Measurements from ENCODE around the gene SOSTDC1. TPM values are rescaled to one million over a fixed set of nuclear protein-coding genes. Genes with fewer than 3 reads are reported as not detected.
"Not testable (repeated sequence)": the region's sequence is repeated elsewhere in the genome, so short reads cannot be mapped to it uniquely, and the experiment has no call there.

The SOSTDC1 gene
- total RNA-seq, 1 donor from 2014 or later, result not detected

DNA sequence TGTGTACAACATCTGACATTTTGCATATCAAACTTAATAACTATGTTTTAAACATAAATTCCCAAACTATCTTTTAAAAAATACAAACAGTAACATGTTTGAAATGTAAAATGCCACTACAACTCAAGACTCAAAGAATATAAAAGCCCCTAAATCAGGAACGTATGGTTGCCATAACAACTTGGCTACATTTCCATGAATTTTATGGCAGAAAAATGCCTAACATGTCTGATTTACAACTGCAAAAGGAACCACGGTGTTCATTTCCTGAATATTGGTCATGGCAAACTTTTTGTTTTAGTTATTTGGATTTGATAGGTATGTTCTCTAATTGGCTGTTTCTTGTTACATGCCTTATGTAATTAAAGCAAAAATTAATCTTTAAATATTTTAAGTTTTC is 2.0 kb downstream of the SOSTDC1 start:
- Mint-ChIP-seq H3K27me3 (ENCODE audit: unreplicated experiment) (peaks cover 9% of the 10 kb centered on the region), H3K4me3 (ENCODE audit: unreplicated experiment) (no peak overlapping the region), H3K9me3 (ENCODE audit: unreplicated experiment) (no peaks in the 10 kb centered on the region), H3K27ac (ENCODE audit: unreplicated experiment) (no peak overlapping the region), H3K4me1 (ENCODE audit: unreplicated experiment) (peaks cover 12% of the 10 kb centered on the region), H3K36me3 (ENCODE audit: unreplicated experiment) (no peaks in the 10 kb centered on the region)
- TF ChIP-seq, protein P1, sequence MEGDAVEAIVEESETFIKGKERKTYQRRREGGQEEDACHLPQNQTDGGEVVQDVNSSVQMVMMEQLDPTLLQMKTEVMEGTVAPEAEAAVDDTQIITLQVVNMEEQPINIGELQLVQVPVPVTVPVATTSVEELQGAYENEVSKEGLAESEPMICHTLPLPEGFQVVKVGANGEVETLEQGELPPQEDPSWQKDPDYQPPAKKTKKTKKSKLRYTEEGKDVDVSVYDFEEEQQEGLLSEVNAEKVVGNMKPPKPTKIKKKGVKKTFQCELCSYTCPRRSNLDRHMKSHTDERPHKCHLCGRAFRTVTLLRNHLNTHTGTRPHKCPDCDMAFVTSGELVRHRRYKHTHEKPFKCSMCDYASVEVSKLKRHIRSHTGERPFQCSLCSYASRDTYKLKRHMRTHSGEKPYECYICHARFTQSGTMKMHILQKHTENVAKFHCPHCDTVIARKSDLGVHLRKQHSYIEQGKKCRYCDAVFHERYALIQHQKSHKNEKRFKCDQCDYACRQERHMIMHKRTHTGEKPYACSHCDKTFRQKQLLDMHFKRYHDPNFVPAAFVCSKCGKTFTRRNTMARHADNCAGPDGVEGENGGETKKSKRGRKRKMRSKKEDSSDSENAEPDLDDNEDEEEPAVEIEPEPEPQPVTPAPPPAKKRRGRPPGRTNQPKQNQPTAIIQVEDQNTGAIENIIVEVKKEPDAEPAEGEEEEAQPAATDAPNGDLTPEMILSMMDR (IDR thresholded peaks at IDR 0.05), result no peak
- DNase-seq (ENCODE audit: extremely low spot score, unreplicated experiment), result no peak

DNA sequence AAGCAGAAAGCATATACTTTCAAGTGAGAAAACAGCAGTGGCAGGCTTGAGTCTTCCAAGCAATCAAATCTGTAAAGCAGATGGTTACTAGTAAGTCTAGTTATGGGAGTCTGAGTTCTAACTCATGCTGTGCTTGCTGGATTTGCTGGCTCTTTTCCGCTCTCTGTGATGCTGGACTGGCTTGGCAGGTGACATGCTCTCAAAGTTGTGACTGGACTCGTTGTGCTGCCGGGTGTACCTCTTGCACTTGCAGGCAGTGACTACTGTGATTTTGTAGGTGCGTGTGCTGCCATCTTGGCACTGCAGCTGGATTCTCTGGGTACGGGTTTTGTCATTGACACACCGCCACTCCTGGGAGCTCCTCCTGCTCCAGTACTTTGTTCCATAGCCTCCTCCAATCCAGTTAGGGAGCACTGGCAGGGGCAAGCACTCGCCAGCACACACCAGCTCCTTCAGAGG is 3.1 kb downstream of the SOSTDC1 start:
- no peak for DNase-seq (ENCODE audit: extremely low spot score, unreplicated experiment)
- Mint-ChIP-seq H3K27me3 (ENCODE audit: unreplicated experiment) (peaks cover 9% of the 10 kb centered on the region), H3K36me3 (ENCODE audit: unreplicated experiment) (no peaks in the 10 kb centered on the region), H3K4me3 (ENCODE audit: unreplicated experiment) (no peak overlapping the region), H3K27ac (ENCODE audit: unreplicated experiment) (no peak overlapping the region), H3K9me3 (ENCODE audit: unreplicated experiment) (peaks cover under 1% of the 10 kb centered on the region), H3K4me1 (ENCODE audit: unreplicated experiment) (peaks cover 12% of the 10 kb centered on the region)
- TF ChIP-seq, protein P1 (IDR thresholded peaks at IDR 0.05), result no peak

DNA sequence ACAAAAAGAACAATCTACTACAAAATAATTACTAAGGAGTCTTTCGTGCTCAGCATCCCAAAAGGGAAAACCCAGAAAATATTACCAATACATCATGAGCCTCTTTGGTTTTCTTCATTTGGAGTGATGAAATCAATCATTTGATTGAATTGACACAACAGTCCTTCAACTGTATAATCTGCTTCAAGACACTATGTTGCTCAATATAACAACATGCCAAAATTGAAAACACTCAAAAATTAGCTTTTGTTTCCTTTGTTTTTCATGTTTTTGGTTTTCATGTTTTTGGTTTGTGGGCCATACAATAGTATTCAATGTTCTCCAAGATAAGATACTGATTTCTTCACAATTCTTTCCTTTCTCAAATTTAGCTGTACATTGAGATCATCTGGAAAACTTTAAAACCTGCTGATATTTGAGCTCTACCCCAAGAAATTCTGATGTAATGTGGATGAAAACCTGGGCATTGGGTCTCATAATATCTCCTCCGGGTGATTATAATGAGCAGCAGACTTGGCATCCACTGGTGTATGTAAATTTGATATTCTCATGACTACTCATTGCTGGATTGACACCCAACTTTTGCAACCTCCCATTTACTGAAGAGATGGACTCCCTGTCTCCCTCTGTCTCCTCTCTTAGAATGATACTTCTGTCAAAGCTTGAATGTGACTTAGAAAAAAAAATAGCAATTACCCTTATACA is 4.6 kb downstream of the SOSTDC1 start:
- H3K36me3 Mint-ChIP-seq (ENCODE audit: unreplicated experiment), result no peaks in the 10 kb centered on the region
- TF ChIP-seq, protein P1 (IDR thresholded peaks at IDR 0.05), result no peak
- peaks cover 6% of the 10 kb centered on the region for H3K4me1 Mint-ChIP-seq (ENCODE audit: unreplicated experiment)
- peaks cover 9% of the 10 kb centered on the region for H3K27me3 Mint-ChIP-seq (ENCODE audit: unreplicated experiment)
- peaks cover 8% of the 10 kb centered on the region for H3K9me3 Mint-ChIP-seq (ENCODE audit: unreplicated experiment)
- DNase-seq (ENCODE audit: extremely low spot score, unreplicated experiment), result no peak
- H3K27ac Mint-ChIP-seq (ENCODE audit: unreplicated experiment), result no peak overlapping the region
- H3K4me3 Mint-ChIP-seq (ENCODE audit: unreplicated experiment), result no peak overlapping the region

DNA sequence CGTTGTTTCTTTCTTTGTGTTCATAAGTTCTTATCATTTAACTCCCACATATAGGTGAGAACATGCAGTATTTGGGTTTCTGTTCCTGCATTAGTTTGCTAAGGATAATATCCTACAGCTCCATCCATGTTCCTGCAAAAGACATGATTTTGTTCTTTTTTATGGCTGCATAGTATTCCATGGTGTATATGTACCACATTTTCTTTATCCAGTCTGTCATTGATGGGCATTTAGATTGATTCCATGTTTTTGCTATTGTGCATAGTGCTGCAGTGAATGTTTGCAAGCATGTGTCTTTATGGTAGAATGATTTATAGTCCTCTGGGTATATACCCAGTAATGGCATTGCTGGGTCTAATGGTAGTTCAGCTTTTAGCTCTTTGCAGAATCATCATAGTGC is 9.2 kb downstream of the SOSTDC1 start:
- not testable (repeated sequence) for H3K4me3 Mint-ChIP-seq (ENCODE audit: unreplicated experiment); H3K27ac Mint-ChIP-seq (ENCODE audit: unreplicated experiment); H3K4me1 Mint-ChIP-seq (ENCODE audit: unreplicated experiment); H3K9me3 Mint-ChIP-seq (ENCODE audit: unreplicated experiment); DNase-seq (ENCODE audit: extremely low spot score, unreplicated experiment); H3K36me3 Mint-ChIP-seq (ENCODE audit: unreplicated experiment); H3K27me3 Mint-ChIP-seq (ENCODE audit: unreplicated experiment)

DNA sequence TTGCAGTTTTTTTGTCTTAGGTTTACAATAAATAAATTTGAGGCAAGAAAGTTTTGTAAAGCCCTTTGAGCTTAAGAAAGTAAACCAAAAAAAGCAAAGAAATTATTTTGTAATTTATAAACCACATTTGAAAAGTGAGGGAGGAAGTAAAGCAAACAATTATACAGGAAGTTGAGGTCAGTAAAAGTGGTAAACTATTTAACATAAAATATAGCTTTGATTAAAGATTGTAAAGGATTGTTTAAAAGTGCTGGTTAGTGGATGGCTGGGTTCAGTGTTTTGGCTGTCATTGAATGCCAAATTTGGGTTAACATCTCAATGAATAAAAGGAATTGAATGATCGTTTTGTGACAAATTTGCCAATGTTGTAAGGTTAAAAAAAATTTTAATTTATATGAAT is 9.9 kb downstream of the SOSTDC1 start:
- TF ChIP-seq, protein P1 (IDR thresholded peaks at IDR 0.05), result no peak
- H3K4me3 Mint-ChIP-seq (ENCODE audit: unreplicated experiment), result no peak overlapping the region
- DNase-seq (ENCODE audit: extremely low spot score, unreplicated experiment), result no peak
- H3K9me3 Mint-ChIP-seq (ENCODE audit: unreplicated experiment), result peaks cover 8% of the 10 kb centered on the region
- H3K27me3 Mint-ChIP-seq (ENCODE audit: unreplicated experiment), result no peaks in the 10 kb centered on the region
- H3K4me1 Mint-ChIP-seq (ENCODE audit: unreplicated experiment), result peaks cover 2% of the 10 kb centered on the region
- H3K27ac Mint-ChIP-seq (ENCODE audit: unreplicated experiment), result no peak overlapping the region
- no peaks in the 10 kb centered on the region for H3K36me3 Mint-ChIP-seq (ENCODE audit: unreplicated experiment)
